Motor neuron (in vitro differentiated cells): ENCODE data around the gene ADORA1. TPM values are rescaled to one million over a fixed set of nuclear protein-coding genes. Genes with fewer than 3 reads are reported as not detected.

Source experiments
- ATAC-seq, 8 experiments: fragments of 200-7000 bp; cut with Tn5 transposase; replicated peaks in 6 of 8; 2 replicates each; pipeline ENCODE4 v1.8.0; 2021; ENCODE audit warnings: mild to moderate bottlenecking in 8 of 8, moderate library complexity in 8 of 8
- H3K27ac ChIP-seq, 2 donors: fragments of 250-450 bp; sonication (Bioruptor Pico); 2 replicates each; pipeline ENCODE4 v1.9.0; 2021; ENCODE audit warnings: antibody characterized with exemption in 2 of 2, mild to moderate bottlenecking in 2 of 2, moderate library complexity in 1 of 2
- H3K4me1 ChIP-seq, 2 donors: fragments of 250-450 bp; sonication (Bioruptor Pico); replicated peaks in 1 of 2; 2 replicates each; pipeline ENCODE4 v1.6.1; 2021; ENCODE audit warnings: antibody characterized with exemption in 2 of 2, mild to moderate bottlenecking in 2 of 2, moderate library complexity in 1 of 2
- H3K4me3 ChIP-seq, 5 donors: fragments of 250-450 bp; sonication (Bioruptor Pico); 2 replicates each; pipeline ENCODE4 v1.9.0; 2021; ENCODE audit warnings: antibody characterized with exemption in 5 of 5, mild to moderate bottlenecking in 5 of 5, moderate library complexity in 4 of 5
- WGBS, 10 experiments: fragments of 450-650 bp; shearing (Covaris generic); methylation state at CpG; one replicate each; pipeline ENCODE4 v1.0.0; 2022; 5-methylcytosine and 5-hydroxymethylcytosine counted together
- in situ Hi-C, 9 experiments: fragments of 400-800 bp; cut with MboI; loops; one replicate each; pipeline ENCODE4 v1.15.0; 2021; ENCODE audit warnings: low sequenced_read_pairs in 9 of 9, low pct_unique_long_range_greater_than_20kb in 2 of 9; ENCODE audit not compliant: unreplicated experiment in 9 of 9
- total RNA-seq, 8 experiments: library from RNA; unstranded; fragments of 300-600 nt; gene quantifications; 2 replicates each; pipeline versions ENCODE4 v1.2.3 to v1.2.4, GENCODE V29; 2022

ADORA1 gene
- total RNA-seq, 8 experiments from 2014 or later: 3.2 to 15.5 (median 3.9) TPM

- peak; percentile 96 to 99 (median 98) for ATAC-seq
- 5 to 75% (median 38%) methylated on average over 4 to 22 of the region's 35 CpGs; no CpG with 5 or more reads in 1 of the 10 experiments for WGBS, 10 experiments
- in situ Hi-C loops: loop anchor here in 2 of 9 experiments (10.0 to 25.0 kb wide), 2 partner anchors 94 to 97 kb away; no protein-coding TSS in a partner anchor
Observed at GRCh38 chr1:203117611-203118575, 9.6 kb upstream of the ADORA1 start.

DNA sequence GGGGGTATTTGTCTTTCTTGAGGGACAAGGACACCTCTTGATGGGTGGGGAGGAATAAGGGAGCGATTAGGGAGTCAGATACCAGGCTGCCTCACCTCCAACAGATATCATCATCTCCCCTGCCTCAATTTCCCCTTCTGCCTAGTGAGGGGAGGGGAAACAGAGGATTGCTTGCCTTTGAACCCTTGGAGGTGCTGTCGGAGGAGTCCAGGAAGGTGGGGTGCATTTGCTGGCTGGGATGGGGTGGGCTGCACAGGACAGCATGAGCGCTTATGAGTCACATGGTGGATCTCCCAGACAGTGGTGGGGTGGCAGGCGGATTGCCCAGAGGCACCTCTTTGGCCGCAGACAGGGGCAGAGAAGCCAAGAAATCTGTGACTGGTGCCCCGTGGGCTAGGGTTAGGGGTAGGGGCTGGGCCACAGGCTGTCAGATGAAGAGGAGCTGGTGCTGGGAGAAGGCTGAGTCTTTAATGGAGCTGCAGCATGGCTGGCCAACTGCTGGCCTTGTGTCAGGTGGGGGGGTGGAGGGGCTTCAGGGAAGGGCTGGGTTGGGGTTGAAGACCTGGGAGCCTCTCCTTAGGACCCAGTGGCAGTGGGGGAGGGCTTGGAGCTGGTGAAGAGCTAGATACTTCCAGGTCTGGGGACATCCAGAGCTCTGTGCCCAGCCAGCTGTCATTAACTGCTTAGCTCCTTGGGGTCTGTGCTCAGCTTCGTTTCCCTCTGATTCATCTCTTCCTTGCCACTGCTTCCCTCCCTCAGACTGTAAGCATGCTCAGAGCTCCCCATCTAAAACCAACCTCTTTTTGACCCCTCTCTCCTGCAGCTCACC, 7.0 kb upstream of the ADORA1 start:
- Histone ChIP-seq H3K4me3 (no peak overlapping the region), H3K4me1 (no peaks in the 10 kb centered on the region), H3K27ac (no peak overlapping the region)
- in situ Hi-C loops: loop anchor here in 2 of 9 experiments (10.0 to 25.0 kb wide), 2 partner anchors 92 to 94 kb away; no protein-coding TSS in a partner anchor
- 0 to 100% (median 75%) methylated on average over 1 to 6 of the region's 7 CpGs; no CpG with 5 or more reads in 3 of the 10 experiments for WGBS, 10 experiments
- ATAC-seq: peak in 1 of 8 experiments; percentile 54

More at GRCh38 chr1:203117611-203118575, 9.6 kb upstream of the ADORA1 start:
- Histone ChIP-seq H3K27ac (no peak overlapping the region), H3K4me3 (no peak overlapping the region), H3K4me1 (no peaks in the 10 kb centered on the region)

- in situ Hi-C loops: loop anchor here in 2 of 9 experiments (10.0 to 25.0 kb wide), 2 partner anchors 91 to 93 kb away; no protein-coding TSS in a partner anchor
- Histone ChIP-seq H3K4me3 (no peak overlapping the region), H3K4me1 (peaks cover 0 to under 1% of the 10 kb centered on the region in 2 donors), H3K27ac (no peak overlapping the region)
- ATAC-seq: no peak
- 51 to 100% (median 75%) methylated on average over 1 to 11 of the region's 11 CpGs; no CpG with 5 or more reads in 1 of the 10 experiments for WGBS, 10 experiments
Observed at GRCh38 chr1:203121186-203122015, 6.1 kb upstream of the ADORA1 start.

DNA sequence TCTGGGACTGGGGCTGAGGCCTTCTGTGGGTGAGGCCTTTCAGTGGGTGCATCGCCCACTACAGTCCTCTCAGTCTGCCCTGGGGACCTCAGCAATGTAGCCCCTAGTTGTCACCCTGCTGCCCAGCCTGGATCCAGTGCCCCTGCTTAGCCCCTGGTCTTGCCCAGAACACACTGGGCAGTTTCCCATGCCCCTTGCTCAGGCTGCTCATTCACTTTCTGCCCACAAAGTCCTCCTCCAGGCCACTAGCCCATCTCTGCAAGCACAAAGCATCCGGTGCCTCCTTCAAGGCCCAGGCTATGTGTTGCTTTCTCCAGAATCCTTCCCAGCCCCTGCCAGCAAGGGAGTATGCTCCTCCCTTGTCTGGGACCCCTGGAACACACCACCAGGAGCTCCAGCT, 5.4 kb upstream of the ADORA1 start:
- H3K27ac ChIP-seq: no peak overlapping the region
- 60 to 90% (median 76%) methylated on average over 1 to 2 of the region's 2 CpGs; no CpG with 5 or more reads in 4 of the 10 experiments for WGBS, 10 experiments
- H3K4me3 ChIP-seq: no peak overlapping the region
- in situ Hi-C loops: loop anchor here in 2 of 9 experiments (10.0 to 25.0 kb wide), 2 partner anchors 90 to 93 kb away; no protein-coding TSS in a partner anchor
- no peak for ATAC-seq
- peaks cover 8% of the 10 kb centered on the region in 2 donors for H3K4me1 ChIP-seq

DNA sequence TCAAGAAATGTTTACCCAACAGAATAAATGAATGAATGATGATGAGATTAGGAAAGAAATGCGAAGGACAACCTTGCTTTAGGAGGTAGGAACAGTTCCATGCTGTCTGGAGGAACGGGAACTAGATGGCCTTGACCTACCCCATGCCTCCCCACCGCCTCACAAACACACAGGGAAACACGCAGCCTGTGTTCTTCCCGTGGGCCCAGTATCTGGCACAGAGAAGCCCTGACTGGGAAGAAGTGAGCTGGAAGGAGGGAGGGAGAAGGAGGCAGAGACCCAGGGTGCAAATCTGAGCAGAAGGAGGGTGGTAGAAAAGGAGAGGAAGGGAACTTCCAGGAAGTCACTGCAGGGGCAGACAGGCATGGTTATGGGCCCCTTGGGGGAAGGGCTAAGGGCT, 3.5 kb upstream of the ADORA1 start:
- WGBS, 10 experiments: 0 to 100% (median 61%) methylated on average over 1 to 5 of the region's 5 CpGs; no CpG with 5 or more reads in 1 of the 10 experiments
- no peak for ATAC-seq
- no peak overlapping the region for H3K27ac ChIP-seq
- no peak overlapping the region for H3K4me3 ChIP-seq
- H3K4me1 ChIP-seq: peaks cover 16 to 20% of the 10 kb centered on the region in 2 donors
- in situ Hi-C loops: loop anchor here in 2 of 9 experiments (10.0 to 25.0 kb wide), 2 partner anchors 88 to 91 kb away; no protein-coding TSS in a partner anchor

DNA sequence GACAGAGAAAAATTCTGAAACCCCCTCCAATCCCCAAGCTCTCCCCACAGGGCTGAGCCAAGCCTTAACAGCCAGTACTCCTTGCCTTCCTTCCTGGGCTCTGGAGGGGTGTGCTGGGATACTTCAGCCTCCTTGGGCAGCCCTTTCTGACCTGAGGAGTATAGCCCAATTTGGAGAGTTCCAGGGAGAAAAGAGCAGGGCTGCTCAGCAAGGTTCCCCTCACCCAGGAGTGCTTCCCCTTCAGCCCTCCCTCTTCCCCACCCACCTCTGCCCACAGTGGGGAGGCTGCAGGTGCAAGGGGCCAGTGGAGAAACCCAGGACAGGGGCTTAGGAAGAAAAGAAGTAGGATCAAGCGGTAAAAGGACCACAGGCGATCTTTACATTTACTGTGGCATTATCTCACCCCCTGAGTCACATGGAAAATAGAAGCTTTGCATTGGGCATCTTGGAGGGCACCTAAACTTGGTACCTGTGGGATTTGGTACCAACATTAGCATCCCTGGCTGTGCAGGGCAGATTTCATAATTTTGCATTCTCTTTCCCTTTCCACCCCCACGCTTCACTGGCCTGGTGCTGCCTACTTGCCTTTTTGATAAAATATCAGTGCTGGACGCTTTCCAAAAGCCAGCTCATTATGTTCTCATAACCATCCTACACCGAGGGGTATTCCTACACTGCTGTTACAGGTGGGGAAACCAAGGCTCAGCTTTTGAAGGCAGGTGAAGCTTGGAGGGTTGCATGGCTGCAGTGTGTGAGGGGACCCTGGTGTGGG, 2.8 kb upstream of the ADORA1 start:
- in situ Hi-C loops: loop anchor here in 2 of 9 experiments (10.0 to 25.0 kb wide), 2 partner anchors 88 to 90 kb away; no protein-coding TSS in a partner anchor
- no peak overlapping the region for H3K27ac ChIP-seq
- no peak overlapping the region for H3K4me3 ChIP-seq
- H3K4me1 ChIP-seq: peaks cover 16 to 20% of the 10 kb centered on the region in 2 donors
- 25 to 83% (median 55%) methylated on average over 1 to 5 of the region's 5 CpGs; no CpG with 5 or more reads in 2 of the 10 experiments for WGBS, 10 experiments
- ATAC-seq: no peak

- Histone ChIP-seq H3K4me3 (no peak overlapping the region), H3K27ac (no peak overlapping the region), H3K4me1 (peaks cover 19 to 23% of the 10 kb centered on the region in 2 donors)
- WGBS, 10 experiments: 14 to 100% (median 59%) methylated on average over 1 to 8 of the region's 8 CpGs; no CpG with 5 or more reads in 1 of the 10 experiments
- in situ Hi-C loops: loop anchor here in 1 of 9 experiments (10.0 kb wide), 1 partner anchor 88 kb away; no protein-coding TSS in a partner anchor
- ATAC-seq: no peak
Observed at GRCh38 chr1:203126151-203126865, 1.2 kb upstream of the ADORA1 start.

DNA sequence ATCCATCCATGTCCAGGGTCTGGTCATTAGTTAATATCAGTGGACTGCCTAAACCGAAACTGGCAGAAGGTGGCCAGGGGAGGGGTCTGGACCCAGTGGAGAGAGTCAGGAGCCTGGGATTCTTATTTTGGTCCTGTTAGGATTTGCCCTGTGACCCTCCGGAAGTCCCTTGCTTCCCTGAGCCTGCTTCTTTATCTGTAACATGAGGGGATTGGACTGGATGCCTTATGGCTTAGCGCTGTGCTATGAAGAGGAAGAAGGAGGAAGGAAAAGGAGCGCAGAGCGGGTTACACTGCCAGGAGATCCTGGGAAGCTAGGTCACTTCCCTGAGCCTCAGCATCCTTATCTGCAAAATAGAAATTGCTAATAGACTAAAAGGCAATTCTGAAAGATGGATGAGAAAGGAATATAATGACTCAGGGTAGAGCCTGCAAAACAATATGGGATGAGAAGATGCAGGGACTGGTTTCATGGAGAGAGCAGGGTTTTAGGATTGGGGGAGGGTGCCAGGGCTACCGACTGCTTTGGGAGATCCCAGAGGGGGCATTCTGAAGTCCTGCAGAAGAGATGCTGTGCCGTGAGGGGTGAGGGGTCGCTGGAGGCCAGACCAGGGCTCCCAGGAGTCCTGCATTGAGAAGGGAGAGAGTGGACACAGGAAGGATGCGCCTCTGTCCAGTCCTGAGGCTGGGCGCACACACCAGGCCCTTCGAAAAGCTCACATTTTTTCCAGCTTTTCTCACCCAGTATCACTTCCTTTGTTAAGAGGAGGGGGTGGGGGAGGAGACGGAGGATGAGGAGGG, 460 bp upstream of the ADORA1 start:
- Histone ChIP-seq H3K4me1 (peaks cover 19 to 23% of the 10 kb centered on the region in 2 donors), H3K4me3 (peak overlapping the region; percentile 31 to 39 (median 34)), H3K27ac (no peak overlapping the region)
- WGBS, 10 experiments: 0 to 71% (median 42%) methylated on average over 1 to 11 of the region's 12 CpGs; no CpG with 5 or more reads in 1 of the 10 experiments
- in situ Hi-C loops: loop anchor here in 1 of 9 experiments (10.0 kb wide), 1 partner anchor 88 kb away; no protein-coding TSS in a partner anchor
- ATAC-seq: peak in 5 of 8 experiments; percentile 5 to 23 (median 14)

- in situ Hi-C loops: loop anchor here in 1 of 9 experiments (10.0 kb wide), 1 partner anchor 86 kb away; no protein-coding TSS in a partner anchor
- ATAC-seq: no peak
- Histone ChIP-seq H3K4me1 (peaks cover 19 to 23% of the 10 kb centered on the region in 2 donors), H3K4me3 (peak overlapping the region; percentile 31 to 39 (median 34)), H3K27ac (no peak overlapping the region)
- 27 to 43% (median 28%) methylated on average over 1 to 7 of the region's 7 CpGs; no CpG with 5 or more reads in 7 of the 10 experiments for WGBS, 10 experiments
Observed at GRCh38 chr1:203128431-203128715, 847 bp downstream of the ADORA1 start.
